Ramos (cell line): ENCODE results near the gene TECR.
"Not testable (repeated sequence)": the region's sequence is repeated elsewhere in the genome, so short reads cannot be mapped to it uniquely, and the experiment has no call there.

Source experiments
- in situ Hi-C: fragments of 300-500 bp; cut with MboI; formaldehyde crosslinking; loops from one replicate; pipeline ENCODE4 v1.14.3; 2022; ENCODE audit warnings: low sequenced_read_pairs; ENCODE audit not compliant: unreplicated experiment

TECR gene

GRCh38 chr19:14529254-14530004 is at the start of gene TECR:
TSS of gene TECR (plus strand) at chr19:14529594. CDS start at chr19:14529697, 103 bp downstream.
- in situ Hi-C loops = no loop called here

- in situ Hi-C loops = loop anchor here (5.0 to 10.0 kb wide), 2 partner anchors 53 to 285 kb away; no protein-coding TSS in a partner anchor
Measured at GRCh38 chr19:14479975-14480699, 49.3 kb upstream of the TECR start.

- in situ Hi-C loops = loop anchor here (10.0 kb wide), 1 partner anchor 286 kb away; no protein-coding TSS in a partner anchor
Measured at GRCh38 chr19:14480700-14481079, 48.7 kb upstream of the TECR start.

DNA sequence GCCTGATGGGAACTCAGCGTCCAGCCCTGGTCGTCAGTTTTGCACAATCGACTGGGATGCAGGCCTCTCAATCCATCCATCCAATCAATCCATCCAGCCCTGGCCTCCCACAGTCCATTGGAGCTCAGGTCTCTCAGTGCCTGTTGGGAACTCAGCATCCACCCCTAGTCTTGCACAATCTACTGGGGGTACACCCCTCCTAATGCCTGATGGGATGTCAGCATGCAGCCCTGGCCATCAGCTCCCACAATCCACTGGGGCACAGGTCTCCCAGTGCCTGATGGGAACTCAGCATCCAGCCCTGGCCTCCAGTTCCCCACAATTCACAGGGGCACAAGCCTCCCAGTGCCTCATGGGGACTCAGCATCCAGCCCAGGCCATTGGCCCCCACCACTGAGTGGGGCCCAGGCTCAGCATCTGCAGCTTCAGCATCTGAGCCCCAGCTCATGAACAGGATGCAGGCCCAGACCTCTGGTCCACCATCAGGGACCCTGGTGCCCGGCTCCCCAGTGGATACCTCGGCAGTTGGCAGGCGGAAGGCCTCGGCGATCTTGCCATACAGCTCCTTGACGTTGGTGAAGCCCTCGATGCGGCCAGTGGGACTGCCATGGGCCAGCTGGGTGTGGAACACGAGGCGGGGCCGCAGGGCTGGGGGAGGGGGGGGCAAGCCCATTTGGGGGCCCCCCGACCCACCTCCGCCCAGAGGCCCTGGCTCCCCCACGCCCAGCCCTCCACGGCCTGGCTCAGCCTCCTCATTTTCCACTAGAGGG is 47.0 kb upstream of the TECR start:
- in situ Hi-C loops = loop anchor here (10.0 kb wide), 1 partner anchor 288 kb away; no protein-coding TSS in a partner anchor

DNA sequence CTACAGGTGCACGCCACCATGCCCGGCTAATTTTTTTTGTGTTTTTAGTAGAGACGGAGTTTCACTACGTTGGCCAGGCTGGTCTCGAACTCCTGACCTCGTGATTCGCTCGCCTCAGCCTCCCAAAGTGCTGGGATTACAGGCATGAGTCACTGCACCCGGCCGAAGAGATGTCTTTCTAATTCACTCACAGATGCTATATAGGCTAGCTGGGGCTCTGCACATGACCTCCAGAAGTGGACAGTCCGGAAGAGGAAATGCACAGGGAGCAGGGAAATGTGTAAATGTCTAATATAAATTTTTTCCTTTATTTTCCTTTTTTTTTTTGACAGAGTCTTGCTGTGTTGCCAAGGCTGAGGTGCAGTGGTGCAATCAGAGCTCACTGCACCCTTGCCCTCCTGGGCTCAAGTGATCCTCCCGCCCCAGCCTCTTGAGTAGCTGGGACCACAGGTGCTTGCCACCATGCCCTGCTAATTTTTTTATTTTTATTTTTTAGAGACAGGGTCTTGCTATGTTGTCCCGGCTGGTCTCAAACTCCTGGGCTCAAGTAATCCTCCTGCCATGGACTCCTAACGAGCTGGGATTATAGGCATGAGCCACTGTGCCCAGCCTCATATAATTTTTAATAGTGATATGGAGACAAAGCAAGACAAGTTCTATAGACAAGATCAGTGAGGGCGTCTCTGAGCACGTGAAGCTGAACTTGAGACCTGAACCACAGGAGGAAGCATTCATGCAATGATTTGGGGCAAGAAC is 41.8 kb upstream of the TECR start:
- in situ Hi-C loops = loop anchor here (10.0 kb wide), 1 partner anchor 293 kb away; no protein-coding TSS in a partner anchor

DNA sequence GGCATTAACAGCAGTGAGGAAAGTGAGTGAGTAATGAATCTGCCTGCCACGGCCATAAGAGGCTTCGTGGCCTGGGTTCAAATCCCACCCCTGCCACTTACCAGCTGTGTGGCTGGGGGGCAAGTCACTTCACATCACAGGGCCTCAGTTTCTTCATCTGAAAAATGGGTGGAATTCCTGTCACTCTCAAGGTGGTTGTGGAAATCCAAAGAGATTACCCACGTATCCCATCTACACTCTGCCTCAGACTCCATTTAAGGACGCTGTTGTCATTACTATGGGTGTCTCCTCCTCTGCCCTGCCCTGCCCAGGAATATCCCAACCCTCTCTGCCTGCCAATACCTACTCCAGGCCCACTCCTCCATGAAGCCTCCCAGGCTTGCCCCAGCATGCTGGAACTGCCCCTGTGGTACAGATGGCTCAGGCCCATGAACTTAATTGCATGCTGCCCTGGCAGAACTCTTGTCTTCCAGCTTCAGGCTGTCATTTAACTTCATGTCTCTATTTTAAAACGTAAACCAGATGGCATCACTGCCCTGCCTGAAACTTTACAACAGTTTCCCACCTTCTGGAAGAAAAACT is 36.5 kb upstream of the TECR start:
- in situ Hi-C loops = no loop called here

GRCh38 chr19:14494411-14494810 is 35.0 kb upstream of the TECR start:
- in situ Hi-C loops = no loop called here

DNA sequence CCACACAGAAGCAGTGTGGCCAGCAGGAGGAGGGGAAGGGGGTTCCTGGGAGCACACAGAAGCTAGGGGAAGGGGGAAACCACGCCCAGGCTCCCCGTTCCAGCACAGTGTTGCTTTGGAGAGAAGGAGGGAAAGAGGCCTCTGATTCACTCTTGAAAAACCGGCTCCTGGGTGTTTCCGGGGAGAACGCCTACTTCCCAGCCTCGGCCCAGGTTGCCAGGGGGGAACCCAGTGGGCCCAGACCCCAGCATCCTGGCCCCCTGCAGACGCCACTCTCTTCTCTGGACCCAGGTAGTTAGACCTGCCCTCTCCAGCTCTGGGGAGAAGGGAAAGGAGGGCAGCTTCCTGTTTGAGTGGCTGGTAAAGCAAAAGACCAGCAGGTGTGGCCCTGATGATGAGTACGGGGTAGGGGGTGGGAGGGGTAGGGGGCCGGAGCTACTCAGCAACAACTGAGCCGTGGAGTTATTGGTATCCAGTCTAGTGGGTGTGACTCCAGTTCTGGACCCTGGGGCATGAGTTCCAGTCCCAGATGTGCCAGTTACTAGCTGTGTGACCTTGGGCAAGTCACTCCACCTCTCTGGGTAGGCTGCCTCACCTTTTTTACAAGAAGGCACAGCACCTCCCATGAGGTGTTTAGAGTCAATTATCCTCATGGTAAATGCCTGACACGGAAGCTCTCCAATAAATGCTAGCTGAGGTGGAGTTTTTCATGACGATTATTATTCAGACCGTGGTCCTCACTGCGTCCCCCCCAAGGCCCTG is 34.3 kb upstream of the TECR start:
- in situ Hi-C loops = no loop called here

- in situ Hi-C loops = no loop called here
Measured at GRCh38 chr19:14495672-14496028, 33.7 kb upstream of the TECR start.

GRCh38 chr19:14496029-14496833 is 33.2 kb upstream of the TECR start, which contains the start of gene GIPC1:
TSS of gene GIPC1 (minus strand) at chr19:14496127. CDS start at chr19:14482976, 13,151 bp downstream.
- in situ Hi-C loops = no loop called here

DNA sequence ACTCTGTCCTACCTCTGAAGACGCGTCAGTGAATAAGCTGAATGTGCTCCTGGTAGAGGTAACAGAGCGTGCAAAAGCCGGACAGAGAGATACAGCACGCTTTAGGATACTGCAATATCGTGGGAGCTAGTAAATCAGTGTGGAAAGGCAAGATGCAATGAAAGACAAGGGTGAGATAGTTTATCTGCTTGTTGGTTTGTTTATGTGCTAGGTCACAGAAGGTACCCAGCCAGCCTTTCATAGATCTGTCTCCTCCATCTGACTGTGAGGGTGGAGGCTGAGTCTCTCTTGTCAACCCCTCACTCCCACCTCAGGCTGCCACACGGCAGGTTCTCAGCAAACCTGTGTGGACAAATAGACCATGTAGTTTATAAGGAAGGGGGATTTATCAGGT is 32.6 kb upstream of the TECR start:
- in situ Hi-C loops = no loop called here

- in situ Hi-C loops = no loop called here
Measured at GRCh38 chr19:14497228-14497921, 32.0 kb upstream of the TECR start.

DNA sequence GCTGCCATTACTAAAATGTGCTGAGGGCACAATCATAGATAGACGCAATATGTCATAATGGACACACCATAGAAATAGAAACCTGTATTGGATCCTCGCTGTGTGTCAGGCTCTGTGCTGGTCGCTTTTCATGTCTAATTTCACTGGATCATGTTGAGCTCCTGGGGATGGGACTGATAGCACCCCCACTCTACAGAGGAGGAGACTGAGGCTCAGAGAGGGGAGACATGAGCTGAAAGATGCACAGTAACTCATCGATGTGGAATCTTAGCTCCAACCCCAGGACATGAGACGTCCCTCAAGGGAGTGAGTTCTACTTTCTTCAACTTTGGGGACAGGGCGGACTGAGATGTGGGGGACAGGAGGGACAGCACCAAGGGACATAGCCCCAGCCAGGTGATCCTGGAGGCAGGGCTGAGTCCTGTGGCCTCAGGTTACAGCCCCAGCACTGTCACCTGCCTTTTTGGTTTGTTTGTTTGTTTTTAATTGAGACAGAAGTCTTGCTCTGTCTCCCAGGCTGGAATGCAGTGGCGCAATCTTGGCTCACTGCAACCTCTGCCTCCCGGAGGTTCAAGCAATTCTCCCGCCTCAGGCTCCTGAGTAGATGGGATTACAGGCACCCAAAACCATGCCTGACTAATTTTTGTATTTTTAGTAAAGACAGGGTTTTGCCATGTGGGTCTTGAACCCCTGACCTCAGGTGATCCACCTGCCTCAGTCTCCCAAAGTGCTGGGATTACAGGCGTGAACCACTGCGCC is 26.9 kb upstream of the TECR start:
- in situ Hi-C loops = no loop called here

DNA sequence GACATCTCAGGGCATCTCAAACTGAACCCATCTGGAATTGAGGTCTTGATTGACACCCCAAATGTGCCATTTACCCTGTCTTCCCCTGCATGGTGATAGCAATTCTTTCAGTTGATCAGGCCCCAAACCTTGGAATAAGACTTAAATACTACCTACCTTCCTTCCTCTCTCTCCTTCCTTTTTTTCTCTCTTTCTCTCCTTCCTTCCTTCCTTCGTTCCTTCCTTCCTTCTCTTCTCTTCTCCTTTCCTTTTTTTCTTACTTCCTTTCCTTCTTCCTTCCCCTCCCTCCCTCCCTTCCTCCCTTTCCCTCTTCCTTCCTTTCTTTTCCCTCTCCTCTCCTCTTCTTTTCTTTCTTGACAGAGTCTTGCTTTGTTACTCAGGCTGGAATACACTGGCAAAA is 26.1 kb upstream of the TECR start:
- in situ Hi-C loops = no loop called here

GRCh38 chr19:14504575-14504974 is 24.8 kb upstream of the TECR start:
- in situ Hi-C loops = not testable (repeated sequence)

- in situ Hi-C loops = no loop called here
Measured at GRCh38 chr19:14505488-14506239, 23.7 kb upstream of the TECR start.
